Tongue (tissue), 2 donors: ENCODE results near the gene EPHA8. TPM values are rescaled to one million over a fixed set of nuclear protein-coding genes. Genes with fewer than 3 reads are reported as not detected.

Source experiments
- DNase-seq: peaks from one replicate; pipeline ENCODE4 v3.0.0-alpha.2; 2015
- total RNA-seq: library from RNA; depleted of rRNA; stranded (reverse); fragments of >200 nt; gene quantifications from one replicate; pipeline ENCODE4 v1.2.3, GENCODE V29; 2014

Gene EPHA8
- total RNA-seq, 1 donor from 2014 or later: not detected

- DNase-seq: peak; percentile 55
Observed at GRCh38 chr1:22536506-22536905, 26.8 kb upstream of the EPHA8 start.

- DNase-seq: no peak
Observed at GRCh38 chr1:22537441-22538139, 25.7 kb upstream of the EPHA8 start.

GRCh38 chr1:22539510-22540118 lies 23.7 kb upstream of the EPHA8 start:
- no peak for DNase-seq

- no peak for DNase-seq
Observed at GRCh38 chr1:22540337-22540736, 23.0 kb upstream of the EPHA8 start.

GRCh38 chr1:22542886-22543285 lies 20.4 kb upstream of the EPHA8 start:
- no peak for DNase-seq

- no peak for DNase-seq
Observed at GRCh38 chr1:22543679-22544078, 19.6 kb upstream of the EPHA8 start.

- no peak for DNase-seq
Observed at GRCh38 chr1:22544606-22545005, 18.7 kb upstream of the EPHA8 start.

- no peak for DNase-seq
Observed at GRCh38 chr1:22545141-22545540, 18.1 kb upstream of the EPHA8 start.

- no peak for DNase-seq
Observed at GRCh38 chr1:22547186-22547817, 16.0 kb upstream of the EPHA8 start.

GRCh38 chr1:22547818-22548462 lies 15.3 kb upstream of the EPHA8 start:
- no peak for DNase-seq

- no peak for DNase-seq
Observed at GRCh38 chr1:22550021-22550420, 13.3 kb upstream of the EPHA8 start.

GRCh38 chr1:22551591-22551990 lies 11.7 kb upstream of the EPHA8 start:
- DNase-seq: peak; percentile 43

GRCh38 chr1:22552021-22552420 lies 11.3 kb upstream of the EPHA8 start:
- DNase-seq: peak; percentile 71

- no peak for DNase-seq
Observed at GRCh38 chr1:22553104-22553880, 10.0 kb upstream of the EPHA8 start.

- DNase-seq: no peak
Observed at GRCh38 chr1:22553991-22554522, 9.2 kb upstream of the EPHA8 start.

- no peak for DNase-seq
Observed at GRCh38 chr1:22555371-22555656, 8.0 kb upstream of the EPHA8 start.

GRCh38 chr1:22556391-22557104 lies 6.7 kb upstream of the EPHA8 start:
- no peak for DNase-seq

GRCh38 chr1:22557341-22557950 lies 5.8 kb upstream of the EPHA8 start:
- no peak for DNase-seq

- no peak for DNase-seq
Observed at GRCh38 chr1:22563671-22564602, 648 bp downstream of the EPHA8 start.

- DNase-seq: no peak
Observed at GRCh38 chr1:22566161-22566560, 2.9 kb downstream of the EPHA8 start.
